ENCODE measurements around the gene DNAJB6. TPM values are rescaled to one million over a fixed set of nuclear protein-coding genes. Genes with fewer than 3 reads are reported as not detected.

Gene DNAJB6
- total RNA-seq, 2 donors from 2014 or later, result 116 to 154 TPM

DNA sequence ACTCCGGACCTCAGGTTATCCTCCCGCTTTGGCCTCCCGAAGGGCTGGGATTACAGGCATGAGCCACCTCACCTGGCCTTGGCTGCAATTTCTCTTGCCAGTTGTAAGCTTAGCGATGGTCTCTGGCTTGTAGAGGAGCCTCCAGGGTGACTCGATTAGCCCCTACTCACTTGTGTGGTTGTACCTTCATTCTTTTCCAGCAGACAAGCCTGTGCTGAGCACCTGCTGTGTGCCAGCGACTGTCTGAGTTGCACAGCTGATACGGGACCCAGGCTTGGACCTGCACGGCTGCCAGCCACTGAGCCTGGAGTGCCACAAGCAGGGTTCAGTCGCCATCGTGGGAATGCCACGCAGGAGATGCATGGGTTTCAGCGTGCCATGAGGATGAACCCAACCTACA is 42.0 kb upstream of the DNAJB6 start:
- TF ChIP-seq, protein P1, sequence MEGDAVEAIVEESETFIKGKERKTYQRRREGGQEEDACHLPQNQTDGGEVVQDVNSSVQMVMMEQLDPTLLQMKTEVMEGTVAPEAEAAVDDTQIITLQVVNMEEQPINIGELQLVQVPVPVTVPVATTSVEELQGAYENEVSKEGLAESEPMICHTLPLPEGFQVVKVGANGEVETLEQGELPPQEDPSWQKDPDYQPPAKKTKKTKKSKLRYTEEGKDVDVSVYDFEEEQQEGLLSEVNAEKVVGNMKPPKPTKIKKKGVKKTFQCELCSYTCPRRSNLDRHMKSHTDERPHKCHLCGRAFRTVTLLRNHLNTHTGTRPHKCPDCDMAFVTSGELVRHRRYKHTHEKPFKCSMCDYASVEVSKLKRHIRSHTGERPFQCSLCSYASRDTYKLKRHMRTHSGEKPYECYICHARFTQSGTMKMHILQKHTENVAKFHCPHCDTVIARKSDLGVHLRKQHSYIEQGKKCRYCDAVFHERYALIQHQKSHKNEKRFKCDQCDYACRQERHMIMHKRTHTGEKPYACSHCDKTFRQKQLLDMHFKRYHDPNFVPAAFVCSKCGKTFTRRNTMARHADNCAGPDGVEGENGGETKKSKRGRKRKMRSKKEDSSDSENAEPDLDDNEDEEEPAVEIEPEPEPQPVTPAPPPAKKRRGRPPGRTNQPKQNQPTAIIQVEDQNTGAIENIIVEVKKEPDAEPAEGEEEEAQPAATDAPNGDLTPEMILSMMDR (IDR thresholded peaks at IDR 0.05), result no peak
- ATAC-seq (ENCODE audit: insufficient number of reproducible peaks, low FRiP score, low read depth), result no peak
- H3K27me3 ChIP-seq (replicated peaks; ENCODE audit: insufficient read depth), result no peaks in the 10 kb centered on the region
- H3K36me3 ChIP-seq, result no peaks in the 10 kb centered on the region
- no peak for DNase-seq (ENCODE audit: low spot score)
- no peaks in the 10 kb centered on the region for H3K4me1 ChIP-seq (ENCODE audit: control insufficient read depth in 1 of 2, low read depth in 2 of 2)
- H3K9me3 ChIP-seq, result no peaks in the 10 kb centered on the region
- H3K27ac ChIP-seq, result no peak overlapping the region
- H3K4me3 ChIP-seq, result no peak overlapping the region

DNA sequence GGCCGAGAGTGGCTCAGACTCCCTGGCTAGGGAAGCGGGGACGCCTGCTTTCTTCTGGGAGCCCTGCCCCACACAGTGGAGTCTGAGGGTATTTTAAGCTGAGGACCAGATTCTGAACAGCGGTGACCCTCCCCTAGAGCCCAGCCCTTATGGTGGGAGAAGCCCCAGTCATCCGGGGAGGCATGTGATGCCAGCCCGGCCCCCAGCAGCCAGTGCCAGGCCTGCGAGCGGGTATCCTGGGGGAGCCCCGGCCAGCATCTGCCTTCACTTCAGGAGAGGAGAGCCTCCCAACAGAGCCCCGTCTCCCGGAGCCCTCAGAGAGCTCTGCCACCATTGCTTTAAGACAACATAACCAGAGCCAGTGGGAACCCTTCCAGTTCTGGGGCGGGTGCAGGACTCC is 41.5 kb upstream of the DNAJB6 start:
- H3K27me3 ChIP-seq (replicated peaks; ENCODE audit: insufficient read depth), result no peaks in the 10 kb centered on the region
- H3K9me3 ChIP-seq, result no peaks in the 10 kb centered on the region
- ATAC-seq (ENCODE audit: insufficient number of reproducible peaks, low FRiP score, low read depth) (no peak), DNase-seq (ENCODE audit: low spot score) (no peak)
- H3K4me3 ChIP-seq, result no peak overlapping the region
- no peaks in the 10 kb centered on the region for H3K4me1 ChIP-seq (ENCODE audit: control insufficient read depth in 1 of 2, low read depth in 2 of 2)
- TF ChIP-seq, protein P1 (IDR thresholded peaks at IDR 0.05), result no peak
- no peaks in the 10 kb centered on the region for H3K36me3 ChIP-seq
- no peak overlapping the region for H3K27ac ChIP-seq

DNA sequence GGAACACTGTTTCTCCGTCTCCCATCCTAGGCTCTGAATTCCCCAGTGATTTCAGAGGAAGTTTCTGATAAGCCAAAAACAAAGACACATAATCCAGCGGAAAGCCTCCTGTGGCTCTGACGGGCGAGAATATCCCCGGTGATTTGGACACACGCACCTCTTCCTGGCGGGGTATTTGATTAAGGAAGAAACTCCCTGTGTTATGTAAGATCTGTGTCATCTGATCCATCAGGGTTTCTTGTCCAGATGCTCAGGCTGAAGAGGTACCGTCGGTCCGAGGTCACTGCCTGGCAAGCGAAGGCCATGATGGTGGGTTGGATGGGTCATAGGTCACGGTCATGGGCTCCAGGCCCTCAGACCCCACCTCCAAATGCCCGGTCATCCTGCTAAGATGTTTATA is 39.6 kb upstream of the DNAJB6 start:
- Histone ChIP-seq H3K27ac (no peak overlapping the region), H3K36me3 (no peaks in the 10 kb centered on the region), H3K27me3 (replicated peaks; ENCODE audit: insufficient read depth) (no peaks in the 10 kb centered on the region), H3K4me3 (no peak overlapping the region), H3K4me1 (ENCODE audit: control insufficient read depth in 1 of 2, low read depth in 2 of 2) (peaks cover 0 to 3% of the 10 kb centered on the region in 2 donors), H3K9me3 (no peaks in the 10 kb centered on the region)
- ATAC-seq (ENCODE audit: insufficient number of reproducible peaks, low FRiP score, low read depth) (no peak), DNase-seq (ENCODE audit: low spot score) (no peak)
- TF ChIP-seq, protein P1 (IDR thresholded peaks at IDR 0.05), result no peak

DNA sequence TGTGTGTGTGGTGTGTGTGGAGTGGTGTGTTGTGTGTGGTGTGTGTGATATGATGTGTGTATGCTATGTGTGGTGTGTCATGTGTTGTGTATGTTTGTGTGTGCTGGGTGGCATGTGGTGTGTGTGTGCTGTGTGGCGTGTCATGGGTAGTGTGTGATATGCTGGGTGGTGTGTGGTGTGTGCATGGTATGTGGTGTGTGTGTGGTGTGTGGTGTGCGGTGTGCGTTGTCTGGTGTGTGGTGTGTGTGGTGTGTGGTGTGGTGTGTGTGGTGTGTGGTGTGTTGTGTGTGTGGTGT is 37.5 kb upstream of the DNAJB6 start:
- no peaks in the 10 kb centered on the region for H3K9me3 ChIP-seq
- H3K36me3 ChIP-seq, result no peaks in the 10 kb centered on the region
- no peak overlapping the region for H3K27ac ChIP-seq
- peaks cover 0 to 3% of the 10 kb centered on the region in 2 donors for H3K4me1 ChIP-seq (ENCODE audit: control insufficient read depth in 1 of 2, low read depth in 2 of 2)
- DNase-seq (ENCODE audit: low spot score) (no peak), ATAC-seq (ENCODE audit: insufficient number of reproducible peaks, low FRiP score, low read depth) (no peak)
- TF ChIP-seq, protein P1 (IDR thresholded peaks at IDR 0.05), result no peak
- H3K27me3 ChIP-seq (replicated peaks; ENCODE audit: insufficient read depth), result no peaks in the 10 kb centered on the region
- no peak overlapping the region for H3K4me3 ChIP-seq

DNA sequence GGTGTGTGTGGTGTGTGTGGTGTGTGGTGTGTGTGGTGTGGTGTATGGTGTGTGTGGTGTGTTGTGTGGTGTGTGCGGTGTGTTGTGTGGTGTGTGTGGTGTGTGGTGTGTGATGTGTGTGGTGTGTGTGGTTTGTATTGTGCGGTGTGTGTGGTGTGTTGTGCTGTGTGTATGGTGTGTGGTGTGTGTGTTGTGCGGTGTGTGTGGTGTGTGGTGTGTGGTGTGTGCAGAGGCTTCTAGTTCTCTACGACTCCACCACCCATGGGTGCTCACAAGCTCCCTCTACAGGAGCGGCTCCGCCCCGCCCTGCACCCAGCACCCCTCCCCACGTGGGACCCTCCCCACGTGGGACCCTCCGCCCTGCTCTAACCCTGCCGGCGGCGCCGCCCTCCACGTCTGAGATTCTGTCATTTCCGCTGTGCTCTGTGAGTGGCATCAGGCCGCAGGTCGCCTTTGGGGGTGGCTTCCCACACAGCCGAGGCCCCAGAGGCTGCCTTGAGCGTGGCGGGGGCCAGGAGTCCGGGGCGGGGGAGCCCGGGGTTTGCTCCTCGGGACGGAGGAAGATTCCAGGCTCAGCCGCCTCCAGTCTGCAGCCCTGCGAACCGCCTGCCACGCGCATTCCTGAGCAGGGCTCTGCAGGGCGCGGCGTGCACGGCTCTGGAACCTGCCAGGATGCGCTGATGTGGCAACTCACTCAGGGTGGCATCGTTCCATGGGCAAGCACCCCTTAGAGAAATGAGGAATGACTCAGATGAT is 37.0 kb upstream of the DNAJB6 start:
- H3K27ac ChIP-seq, result no peak overlapping the region
- TF ChIP-seq, protein P1 (IDR thresholded peaks at IDR 0.05), result no peak
- no peak for ATAC-seq (ENCODE audit: insufficient number of reproducible peaks, low FRiP score, low read depth)
- no peak for DNase-seq (ENCODE audit: low spot score)
- no peak overlapping the region for H3K4me3 ChIP-seq
- no peaks in the 10 kb centered on the region for H3K27me3 ChIP-seq (replicated peaks; ENCODE audit: insufficient read depth)
- no peaks in the 10 kb centered on the region for H3K9me3 ChIP-seq
- H3K4me1 ChIP-seq (ENCODE audit: control insufficient read depth in 1 of 2, low read depth in 2 of 2), result peaks cover 0 to 3% of the 10 kb centered on the region in 2 donors
- H3K36me3 ChIP-seq, result no peaks in the 10 kb centered on the region

All from thoracic aorta (tissue), 2 donors.